HG03280 (cell line): Measurements from ENCODE around the gene F11.
"Not testable (repeated sequence)": the region's sequence is repeated elsewhere in the genome, so short reads cannot be mapped to it uniquely, and the experiment has no call there.

Experiments used
- ATAC-seq: cut with Tn5 transposase; IDR thresholded peaks from one replicate; pipeline ENCODE4 v1.9.1; 2021; ENCODE audit warnings: mild to moderate bottlenecking, moderate library complexity; ENCODE audit not compliant: unreplicated experiment

F11 gene

GRCh38 chr4:186298031-186298647 is 32.1 kb downstream of the F11 start:
- ATAC-seq = no peak

GRCh38 chr4:186299291-186299690 is 33.3 kb downstream of the F11 start:
- no peak for ATAC-seq

GRCh38 chr4:186300659-186301390 is 34.8 kb downstream of the F11 start:
- ATAC-seq = no peak

- ATAC-seq = no peak
Measured at GRCh38 chr4:186304216-186304615, 38.2 kb downstream of the F11 start.

GRCh38 chr4:186304866-186305505 is 39.0 kb downstream of the F11 start:
- ATAC-seq = no peak

GRCh38 chr4:186307497-186307896 is 41.5 kb downstream of the F11 start:
- ATAC-seq = no peak

- ATAC-seq = no peak
Measured at GRCh38 chr4:186307916-186308315, 41.9 kb downstream of the F11 start.

GRCh38 chr4:186318481-186318880 is 52.5 kb downstream of the F11 start:
- no peak for ATAC-seq

GRCh38 chr4:186324660-186325059 is 58.7 kb downstream of the F11 start:
- not testable (repeated sequence) for ATAC-seq

- ATAC-seq = no peak
Measured at GRCh38 chr4:186326391-186326790, 60.4 kb downstream of the F11 start.

- ATAC-seq = no peak
Measured at GRCh38 chr4:186329372-186329771, 63.4 kb downstream of the F11 start.

- no peak for ATAC-seq
Measured at GRCh38 chr4:186330368-186330767, 64.4 kb downstream of the F11 start.

- no peak for ATAC-seq
Measured at GRCh38 chr4:186335793-186336192, 69.8 kb downstream of the F11 start.
